ENCODE measurements around the gene ABHD17A.

Gene ABHD17A

DNA sequence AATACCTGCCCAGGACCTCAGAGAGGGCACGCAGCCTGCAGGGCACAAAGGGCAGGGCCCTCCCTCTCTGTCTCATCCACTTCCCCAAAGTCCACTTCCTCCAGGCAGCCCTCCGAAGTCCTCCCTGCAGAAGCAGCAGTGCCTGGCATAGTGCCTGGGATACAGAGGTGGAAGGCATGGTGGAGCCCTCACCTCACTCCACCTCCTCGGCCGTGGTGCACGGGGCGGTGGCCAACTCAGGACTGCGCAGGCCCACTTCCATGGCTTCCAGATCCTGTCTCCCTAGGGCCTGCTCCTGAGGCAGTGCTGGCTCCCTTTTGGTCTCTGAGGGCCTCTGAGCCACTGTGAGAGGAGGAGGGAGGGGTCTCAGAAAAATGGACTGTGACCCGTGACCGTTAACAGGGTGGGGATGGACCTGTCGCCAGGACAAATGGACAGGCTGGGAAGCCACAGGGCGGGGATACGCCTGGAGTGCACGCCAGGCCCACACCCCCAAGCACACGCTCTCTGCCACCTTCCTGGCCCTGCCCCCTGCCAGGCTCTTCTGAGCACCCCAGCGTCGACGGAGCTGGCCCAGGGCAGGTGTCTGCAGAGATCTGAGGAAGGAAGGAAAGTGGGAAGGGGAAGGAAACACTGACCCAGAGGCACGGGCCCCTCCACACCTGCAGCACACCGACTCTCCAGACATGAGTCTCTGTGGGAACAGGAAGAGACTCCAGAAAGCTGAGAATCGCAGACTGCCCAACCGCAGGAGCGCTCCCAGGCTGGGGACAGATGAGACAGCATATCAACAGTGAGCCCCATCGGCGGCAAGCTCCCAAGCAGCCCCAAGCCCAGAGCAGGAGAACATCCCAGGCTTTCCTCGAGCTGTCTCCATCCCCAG is 45.4 kb downstream of the ABHD17A start:
- no peak for DNase-seq (ENCODE audit: low spot score)

DNA sequence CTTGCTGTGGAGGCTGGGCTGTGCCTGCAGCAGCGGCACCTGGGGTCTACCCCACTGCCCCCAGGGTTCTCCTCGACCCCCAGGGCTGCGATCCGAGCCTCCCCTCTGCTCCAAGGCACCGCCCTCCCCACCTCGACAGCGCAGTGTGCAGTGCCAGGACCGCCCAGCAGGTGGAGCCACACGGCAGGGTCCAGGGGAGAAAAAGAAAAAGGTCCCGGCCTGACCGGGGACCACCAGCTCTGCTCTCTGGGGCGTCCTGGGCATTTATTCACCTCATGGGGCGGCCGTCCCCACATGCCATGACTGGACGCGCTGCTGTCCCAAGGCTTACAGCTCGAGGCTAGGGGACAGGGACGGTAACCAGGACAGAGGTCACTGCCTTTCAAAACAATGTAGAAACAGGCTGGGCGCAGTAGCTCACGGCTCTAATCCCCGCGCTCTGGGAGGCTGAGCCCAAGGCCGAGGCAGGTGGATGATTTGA is 47.6 kb downstream of the ABHD17A start:
- DNase-seq (ENCODE audit: low spot score) = no peak

DNA sequence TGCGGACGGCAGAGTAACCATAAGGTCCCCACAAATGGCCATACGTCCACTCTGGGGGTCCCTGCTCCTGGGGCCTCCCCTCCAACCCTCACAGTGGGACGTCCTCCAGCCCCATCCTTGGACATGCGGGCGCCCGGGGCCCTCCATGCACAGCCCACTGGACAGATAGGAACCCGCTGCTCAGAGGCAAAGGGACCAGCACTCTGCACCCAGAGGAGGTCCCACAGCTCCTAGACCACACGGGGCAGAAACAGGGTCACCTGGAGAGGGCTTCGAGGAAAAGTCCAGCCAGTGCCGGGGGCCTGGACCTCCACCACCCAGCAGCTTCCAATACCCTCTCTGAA is 48.1 kb downstream of the ABHD17A start:
- DNase-seq (ENCODE audit: low spot score) = no peak

DNA sequence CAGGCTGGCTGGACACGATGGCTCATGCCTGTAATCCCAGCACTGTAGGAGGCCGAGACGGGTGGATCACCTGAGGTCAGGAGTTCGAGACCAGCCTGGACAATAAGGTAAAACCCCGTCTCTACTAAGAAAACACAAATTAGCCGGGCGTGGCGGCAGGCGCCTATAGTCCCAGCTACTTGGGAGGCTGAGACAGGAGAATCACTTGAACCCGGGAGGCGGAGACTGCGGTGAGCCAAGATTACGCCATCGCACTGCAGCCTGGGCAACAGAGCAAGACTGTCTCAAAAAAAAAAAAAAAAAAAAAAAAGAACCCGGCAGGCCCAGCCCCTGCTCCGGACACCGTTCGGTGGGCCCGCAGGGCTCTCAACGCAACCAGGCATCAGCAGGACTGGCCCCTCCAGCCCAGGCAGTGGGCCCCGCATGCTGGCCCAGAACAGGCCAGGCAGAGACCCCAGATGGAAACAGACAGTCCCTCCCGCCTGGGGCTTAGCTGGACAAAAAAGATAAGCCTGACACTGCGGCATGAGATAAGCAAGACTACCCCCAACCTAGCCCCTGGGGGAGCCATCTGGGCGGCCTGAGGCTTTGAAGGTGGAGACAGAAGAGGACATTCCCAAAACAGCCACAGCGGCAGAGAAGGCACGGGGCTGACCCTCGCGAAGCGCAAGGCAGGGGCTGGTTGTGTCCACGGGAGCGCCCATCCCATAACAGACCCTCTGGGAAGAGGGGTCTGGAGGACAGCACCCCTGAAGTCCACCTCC is 48.7 kb downstream of the ABHD17A start:
- no peak for DNase-seq (ENCODE audit: low spot score)

DNA sequence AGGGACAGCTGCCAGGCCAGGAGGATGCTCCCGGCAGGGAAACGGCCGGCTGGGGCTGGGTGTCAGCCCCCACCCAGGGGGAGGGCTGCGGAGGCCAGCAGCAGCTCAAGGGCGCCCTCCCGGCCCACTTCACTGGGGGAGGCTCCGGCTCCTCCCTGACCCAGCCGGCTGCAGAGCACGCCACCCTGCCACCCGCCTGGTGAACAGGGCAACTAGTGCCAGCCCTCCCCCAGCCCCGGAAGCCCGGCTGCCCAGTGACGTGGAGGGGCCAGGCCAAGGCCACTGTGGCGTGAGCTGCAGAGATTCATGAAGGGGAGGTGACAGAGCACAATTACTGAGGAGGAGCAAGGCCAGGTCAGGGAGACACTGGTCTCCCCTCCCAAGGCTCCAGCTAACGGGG is 51.8 kb downstream of the ABHD17A start:
- no peak for DNase-seq (ENCODE audit: low spot score)

DNA sequence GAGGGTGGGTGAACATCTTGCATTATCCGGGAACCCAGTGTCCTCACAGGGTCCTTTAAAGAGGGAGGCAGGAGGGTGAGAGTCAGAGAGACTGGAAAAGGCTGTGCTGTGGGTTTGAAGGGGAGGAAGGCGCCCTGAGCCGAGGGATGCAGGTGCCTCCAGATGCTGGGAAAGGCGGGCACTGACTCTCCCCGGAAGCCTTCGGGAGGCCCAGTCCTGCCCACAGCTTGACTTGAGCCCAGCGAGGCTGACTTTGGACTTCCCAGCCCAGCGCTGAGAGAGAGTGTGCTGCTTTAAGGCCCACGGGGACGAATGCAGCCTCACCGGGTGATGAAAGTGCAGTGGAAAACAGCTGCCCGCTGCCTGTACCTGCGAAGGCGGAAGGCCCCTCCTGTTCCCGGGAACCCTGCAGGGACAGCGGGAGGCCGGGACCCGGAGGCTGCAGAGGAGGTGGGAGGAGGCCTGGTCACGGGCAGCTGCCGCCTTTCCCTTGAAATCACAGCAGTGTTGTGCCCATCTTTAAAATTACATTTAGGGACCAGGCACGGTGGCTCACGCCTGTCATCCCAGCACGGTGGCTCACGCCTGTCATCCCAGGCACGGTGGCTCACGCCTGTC is 53.1 kb downstream of the ABHD17A start:
- no peak for DNase-seq (ENCODE audit: low spot score)

DNA sequence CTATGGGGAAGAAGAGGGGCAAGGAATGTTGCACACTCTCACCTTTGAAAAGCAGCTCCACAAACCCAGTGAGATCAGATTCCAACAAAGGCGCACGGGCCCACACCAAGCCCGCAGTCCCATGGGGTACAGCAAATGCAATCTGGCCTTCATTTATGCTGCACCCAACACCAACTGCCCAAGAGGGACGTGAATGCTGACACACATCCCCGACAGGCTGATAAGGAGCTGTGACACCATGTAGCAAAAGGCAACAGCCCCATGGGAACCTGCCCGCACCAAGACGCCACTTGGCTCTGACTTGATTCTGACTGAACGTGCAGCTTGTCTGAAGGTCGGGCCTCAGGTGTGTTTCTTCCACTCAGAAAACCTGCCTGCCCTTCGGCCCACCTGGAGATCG is 54.3 kb downstream of the ABHD17A start:
- DNase-seq (ENCODE audit: low spot score) = no peak

DNA sequence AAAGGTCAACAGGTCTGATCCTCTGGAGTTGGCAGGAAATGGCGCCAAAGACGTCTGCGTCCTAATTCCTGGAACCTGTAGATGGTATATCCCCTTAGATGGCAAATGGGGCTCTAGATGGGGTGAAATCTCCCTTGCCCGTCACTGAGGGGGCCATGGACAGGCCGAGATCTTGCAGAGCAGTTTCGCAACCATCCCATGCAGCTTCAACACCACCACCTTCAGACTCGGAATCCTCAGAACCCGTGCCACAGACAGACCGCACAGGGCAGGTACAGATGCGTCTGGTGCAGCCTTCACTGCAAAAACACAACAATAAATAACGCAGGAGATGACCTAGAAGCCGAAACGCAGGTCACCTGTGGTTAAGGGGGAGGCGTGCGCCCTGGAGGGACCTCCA is 54.7 kb downstream of the ABHD17A start:
- no peak for DNase-seq (ENCODE audit: low spot score)

DNA sequence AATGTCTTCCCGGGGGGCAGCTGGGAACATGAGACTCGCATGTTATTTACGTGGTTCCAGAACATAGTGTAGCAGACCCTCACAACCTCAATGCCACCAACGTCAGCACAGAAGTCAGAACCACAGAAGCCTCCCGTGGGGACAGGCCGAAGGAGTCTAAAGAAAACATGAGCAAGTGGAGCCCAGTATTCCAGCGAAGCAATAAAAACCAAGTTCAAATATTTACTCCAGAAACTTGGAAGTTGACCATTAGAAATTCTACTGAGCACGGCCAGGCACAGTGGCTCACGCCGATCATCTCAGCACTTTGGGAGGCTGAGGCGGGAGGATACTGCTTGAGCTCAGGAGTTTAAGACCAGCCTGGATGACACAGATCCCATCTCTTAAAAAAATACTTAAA is 55.3 kb downstream of the ABHD17A start:
- no peak for DNase-seq (ENCODE audit: low spot score)

DNA sequence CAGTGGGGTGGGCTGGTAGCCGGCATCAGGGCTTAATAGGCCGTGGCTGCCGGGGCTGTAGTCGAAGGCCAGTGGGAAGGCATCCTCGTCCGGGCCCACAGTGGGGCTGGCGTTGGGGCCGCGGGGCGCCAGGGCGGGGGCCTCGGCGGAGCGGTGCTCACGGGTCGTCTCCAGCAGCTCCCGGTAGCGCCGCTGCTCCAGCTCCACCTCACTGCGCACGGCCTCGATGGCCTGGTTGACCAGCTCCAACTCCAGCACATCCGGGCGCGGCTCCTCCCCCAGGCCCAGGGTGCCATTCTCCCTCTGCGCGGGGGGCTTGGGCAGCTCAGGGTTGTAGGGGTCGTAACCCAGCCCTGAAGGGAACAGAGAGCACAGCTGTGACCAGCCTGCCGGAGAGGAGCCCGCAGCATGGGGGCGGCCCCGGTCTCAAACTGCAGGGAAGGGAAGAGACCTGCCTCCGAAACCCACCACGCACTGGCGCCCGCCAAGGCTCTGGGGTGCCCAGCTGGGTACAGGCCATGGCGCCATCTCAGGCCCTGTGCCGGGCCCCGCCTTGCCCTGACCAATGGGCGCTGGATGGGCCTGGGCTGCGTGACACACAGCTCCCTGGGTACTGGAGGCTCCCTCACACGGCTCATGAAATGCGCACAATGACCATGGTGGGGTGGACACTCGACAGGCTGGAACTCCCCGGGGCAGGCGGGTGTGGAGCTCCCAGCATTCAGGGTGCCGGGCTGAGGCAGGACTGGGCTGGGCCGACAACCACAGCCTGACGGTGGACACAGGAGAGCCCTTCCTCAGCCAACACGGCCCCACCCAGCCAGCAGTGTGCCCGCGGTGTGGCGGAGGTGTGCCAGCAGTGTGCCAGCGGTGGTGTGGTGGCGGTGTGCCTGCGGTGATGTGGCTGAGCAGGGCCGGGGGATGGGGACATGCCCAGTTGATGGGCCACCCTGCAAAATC is 56.7 kb downstream of the ABHD17A start:
- no peak for DNase-seq (ENCODE audit: low spot score)

DNA sequence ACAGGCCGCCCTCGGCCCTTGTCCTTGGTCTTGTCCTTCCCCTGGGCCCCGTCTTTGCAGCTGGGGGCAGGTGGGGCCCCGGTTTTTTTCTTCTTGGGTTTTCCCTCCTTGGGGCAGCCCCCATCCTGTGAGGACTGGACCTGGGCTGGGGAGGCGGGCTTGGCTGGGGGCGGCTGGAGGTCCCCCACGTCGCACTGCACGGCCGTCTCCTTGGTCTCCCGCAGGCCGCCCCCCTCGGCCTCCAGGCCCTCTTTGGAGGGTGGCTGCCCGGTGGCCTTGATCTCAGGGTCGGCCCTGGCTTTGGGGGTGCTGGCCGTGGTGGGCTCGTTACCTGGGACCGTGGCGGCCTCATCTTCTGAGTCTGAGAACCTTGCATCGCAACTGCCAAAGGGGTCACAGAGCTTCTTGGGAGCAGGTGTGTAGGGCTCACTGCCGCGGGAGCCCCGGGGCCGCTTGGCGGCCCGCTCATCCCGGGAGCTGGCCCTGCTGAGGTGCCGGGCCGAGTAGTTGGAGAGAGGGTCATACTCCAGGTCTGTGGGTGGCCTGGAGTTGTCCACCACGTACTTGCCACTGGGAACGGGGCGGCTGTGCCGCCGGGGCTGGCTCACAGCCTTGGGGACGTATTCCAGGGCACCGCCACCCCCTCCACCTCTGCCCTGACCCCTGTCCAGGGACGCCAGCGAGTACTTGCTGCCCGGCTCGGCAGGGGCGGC is 57.6 kb downstream of the ABHD17A start:
- DNase-seq (ENCODE audit: low spot score) = no peak

Data from LoVo (cell line).